ENCODE data around the gene RAB29.
"Not testable (repeated sequence)": the region's sequence is repeated elsewhere in the genome, so short reads cannot be mapped to it uniquely, and the experiment has no call there.

Gene RAB29, protein sequence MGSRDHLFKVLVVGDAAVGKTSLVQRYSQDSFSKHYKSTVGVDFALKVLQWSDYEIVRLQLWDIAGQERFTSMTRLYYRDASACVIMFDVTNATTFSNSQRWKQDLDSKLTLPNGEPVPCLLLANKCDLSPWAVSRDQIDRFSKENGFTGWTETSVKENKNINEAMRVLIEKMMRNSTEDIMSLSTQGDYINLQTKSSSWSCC

DNA sequence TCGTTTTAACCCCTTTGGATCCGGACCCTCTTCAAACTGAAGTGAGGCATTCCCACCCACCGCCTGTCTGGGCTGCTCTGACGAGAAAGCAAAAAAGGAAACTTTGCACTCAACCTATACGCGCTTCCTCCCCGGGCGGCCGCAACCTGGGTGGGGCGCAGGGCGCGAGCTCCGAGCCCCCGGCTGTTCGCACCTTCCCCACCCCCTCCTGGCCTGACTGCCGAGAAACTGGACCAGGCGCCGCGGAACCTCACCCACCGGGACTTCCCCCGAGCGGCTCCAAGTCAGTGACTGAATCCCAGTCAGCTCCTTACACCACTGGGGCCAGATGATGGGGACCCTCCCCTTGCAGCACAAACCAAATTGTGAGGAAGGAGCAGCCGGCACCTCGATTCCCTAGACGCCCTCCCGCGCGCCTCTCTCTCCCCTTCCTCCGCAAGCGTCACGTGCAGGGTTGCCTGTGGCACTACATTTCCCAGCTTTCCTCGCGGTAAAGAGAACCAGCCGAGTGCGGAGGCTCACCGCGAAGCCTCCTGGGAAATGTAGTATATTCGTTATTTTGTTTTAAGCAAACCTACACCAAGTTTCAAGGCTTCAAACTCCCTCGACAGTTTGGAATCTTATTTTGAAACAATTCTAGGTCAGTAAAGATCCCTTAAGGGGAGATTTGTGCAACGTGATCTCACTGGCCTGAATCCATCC is at the start of gene RAB29:
RAB29 (minus strand) TSS at position 468 of the 702 bp plus-strand sequence. CDS start 526 bp downstream, outside the sequence.
- peak; percentile 34 for FAIRE-seq

DNA sequence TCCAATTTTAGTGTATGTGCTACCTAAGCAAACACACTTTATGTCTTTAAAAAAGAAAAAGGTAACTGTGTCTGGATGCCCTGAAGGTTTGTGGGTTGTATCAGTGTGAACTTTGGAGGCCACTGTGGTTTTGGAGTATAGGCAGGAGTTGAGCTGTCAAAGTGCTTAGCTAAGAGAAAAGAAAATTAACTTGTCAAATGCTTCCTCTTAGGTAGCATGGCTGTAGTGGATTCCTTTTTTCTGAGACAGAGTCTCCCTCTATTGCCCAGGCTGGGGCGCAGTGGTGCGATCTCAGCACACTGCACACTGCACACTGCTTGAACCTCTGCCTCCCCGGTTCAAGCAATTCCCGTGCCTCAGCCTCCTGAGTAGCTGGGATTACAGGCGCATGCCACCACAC is 48.9 kb upstream of the RAB29 start:
- FAIRE-seq = no peak

GRCh38 chr1:205823260-205823659 is 48.0 kb upstream of the RAB29 start:
- FAIRE-seq = not testable (repeated sequence)

GRCh38 chr1:205822397-205822796 is 47.1 kb upstream of the RAB29 start:
- no peak for FAIRE-seq

DNA sequence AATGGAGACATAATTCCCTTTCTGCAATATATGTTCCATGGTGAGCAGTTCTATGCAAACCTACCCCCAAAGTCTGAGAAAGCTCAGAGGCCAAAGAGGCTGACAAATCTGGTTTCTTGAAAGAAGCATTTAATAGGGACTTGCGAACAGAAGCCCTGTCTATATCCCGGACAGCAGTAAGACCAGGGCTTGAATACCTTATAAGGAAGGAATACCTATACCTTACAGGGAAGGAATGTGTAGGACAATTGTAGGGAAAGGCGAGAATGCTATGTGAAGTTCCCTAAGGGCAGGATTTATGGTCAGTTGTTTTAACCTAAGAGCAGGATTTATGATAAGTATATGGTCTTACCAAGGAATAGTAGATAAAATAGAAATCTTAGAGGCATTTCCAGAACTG is 42.7 kb upstream of the RAB29 start:
- FAIRE-seq = no peak

DNA sequence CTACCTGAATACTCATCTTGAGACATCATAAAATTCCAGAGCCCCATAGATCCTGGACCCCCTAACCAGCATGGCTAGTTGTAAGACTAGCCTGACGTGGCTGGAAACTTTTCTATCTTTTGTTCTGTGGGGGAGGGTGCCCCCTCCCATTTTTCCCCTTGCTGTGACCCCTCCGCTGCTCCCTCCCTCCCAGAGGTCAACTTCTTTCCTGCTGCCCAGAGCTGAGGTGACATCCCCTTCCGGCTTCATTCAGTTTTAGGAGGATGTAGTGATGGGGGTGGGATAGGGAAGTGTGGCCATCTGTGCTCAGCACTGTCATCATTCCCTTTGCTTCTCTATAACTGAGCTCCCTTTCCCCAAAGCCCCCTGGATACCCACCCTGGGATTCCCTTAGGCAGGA is 42.1 kb upstream of the RAB29 start:
- no peak for FAIRE-seq

- FAIRE-seq = no peak
These were observed 38.4 kb upstream of the RAB29 start for GRCh38 chr1:205813755-205814058.

DNA sequence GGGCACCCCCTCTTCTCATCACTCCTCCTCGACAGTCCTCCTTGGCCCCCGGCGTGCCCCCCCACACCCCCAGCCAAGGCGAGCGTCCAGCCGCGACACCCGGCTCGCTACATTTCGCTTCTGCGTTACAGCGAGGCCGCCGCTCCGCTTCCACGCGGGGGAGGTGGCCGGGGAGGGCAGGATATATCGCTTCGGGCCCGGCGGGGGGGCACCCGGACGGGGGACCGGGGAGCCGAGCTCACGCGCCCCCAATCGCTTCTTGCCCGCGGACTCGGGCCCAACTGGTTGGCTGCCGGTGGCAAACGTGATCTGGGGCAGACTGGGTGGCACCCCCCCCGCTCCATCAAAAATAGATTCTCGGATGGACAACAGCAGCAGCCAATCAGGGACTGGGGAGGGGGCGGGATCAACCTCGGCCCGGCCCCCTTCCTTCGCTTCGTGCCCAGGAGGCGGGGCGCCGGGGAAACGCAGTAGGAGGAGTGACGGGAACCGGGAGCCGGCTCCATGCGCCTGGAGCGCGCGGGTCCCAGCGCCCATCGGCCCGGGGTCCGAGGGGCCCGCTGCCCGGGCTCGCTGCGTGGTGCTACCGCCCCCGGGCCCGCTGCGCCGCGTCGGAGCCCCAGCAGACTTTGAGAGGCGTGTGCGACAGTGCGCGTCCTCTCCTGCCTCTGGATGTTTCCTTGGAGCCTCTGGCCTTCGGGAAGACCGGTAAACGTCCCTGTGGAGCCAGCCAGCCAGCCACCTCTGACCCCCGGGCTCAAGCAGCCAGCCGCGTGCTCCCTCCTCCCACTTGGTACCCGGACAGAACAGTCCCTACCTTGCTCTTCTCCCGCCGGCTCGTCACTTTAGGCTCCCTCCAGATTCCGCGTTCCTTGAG is 37.8 kb upstream of the RAB29 start, which contains the start of gene SLC41A1:
SLC41A1 (minus strand) TSS at position 321 of the 877 bp plus-strand sequence. CDS start 2,757 bp downstream, outside the sequence.
- FAIRE-seq = no peak

DNA sequence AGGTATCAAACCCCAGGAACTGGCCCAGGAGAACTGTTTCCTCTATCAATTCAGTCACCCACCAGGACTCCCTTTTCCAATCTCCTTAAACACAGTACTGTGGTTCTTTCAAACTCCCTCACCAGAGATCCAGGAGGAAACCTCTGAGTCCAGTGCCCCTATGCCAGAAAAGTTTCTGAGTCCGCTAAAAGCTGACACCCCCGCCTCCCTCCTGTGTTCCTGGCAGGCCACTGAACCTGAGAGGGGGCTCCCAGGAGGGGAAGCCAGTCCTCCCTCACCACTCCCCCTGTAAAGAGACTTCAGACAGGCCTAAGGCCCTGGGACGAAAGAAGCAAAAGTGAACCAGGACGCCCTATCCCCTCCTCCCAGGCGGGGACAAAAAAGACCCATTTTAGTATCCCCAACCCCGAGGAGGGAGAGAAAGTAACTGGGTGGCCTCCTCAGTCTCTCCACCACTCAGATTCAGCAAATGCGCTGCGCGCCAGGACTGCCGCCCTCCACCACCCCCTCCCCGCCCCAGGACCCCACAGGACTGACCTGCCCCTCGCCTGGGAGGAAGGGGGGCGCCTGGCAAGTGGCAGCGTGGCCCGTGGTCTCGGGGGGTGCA is 37.1 kb upstream of the RAB29 start:
- no peak for FAIRE-seq

DNA sequence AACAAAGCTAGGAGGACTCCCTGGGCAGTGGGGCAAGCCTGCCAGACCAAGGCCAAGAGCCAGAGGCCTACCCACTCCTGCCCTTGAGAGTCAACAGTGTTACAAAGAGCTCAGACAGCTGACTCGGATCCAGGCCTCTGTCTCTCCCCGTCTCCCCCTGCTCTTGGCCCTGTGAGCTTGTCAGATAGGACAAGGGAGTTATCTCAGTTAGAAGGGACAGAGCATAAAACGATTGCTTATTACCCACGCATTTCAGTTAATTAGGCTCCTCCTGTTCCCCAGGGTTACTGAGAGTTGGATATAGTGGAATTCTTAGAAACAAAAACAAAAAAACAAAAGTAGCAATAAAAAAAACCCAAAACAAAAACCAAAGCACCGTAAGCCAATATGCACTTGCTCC is 36.4 kb upstream of the RAB29 start:
- no peak for FAIRE-seq

GRCh38 chr1:205810448-205811157 is 35.3 kb upstream of the RAB29 start:
- FAIRE-seq = no peak

GRCh38 chr1:205809942-205810345 is 34.7 kb upstream of the RAB29 start:
- no peak for FAIRE-seq

- FAIRE-seq = no peak
These were observed 34.2 kb upstream of the RAB29 start for GRCh38 chr1:205809469-205809868.

GRCh38 chr1:205805082-205805711 is 29.9 kb upstream of the RAB29 start:
- no peak for FAIRE-seq

DNA sequence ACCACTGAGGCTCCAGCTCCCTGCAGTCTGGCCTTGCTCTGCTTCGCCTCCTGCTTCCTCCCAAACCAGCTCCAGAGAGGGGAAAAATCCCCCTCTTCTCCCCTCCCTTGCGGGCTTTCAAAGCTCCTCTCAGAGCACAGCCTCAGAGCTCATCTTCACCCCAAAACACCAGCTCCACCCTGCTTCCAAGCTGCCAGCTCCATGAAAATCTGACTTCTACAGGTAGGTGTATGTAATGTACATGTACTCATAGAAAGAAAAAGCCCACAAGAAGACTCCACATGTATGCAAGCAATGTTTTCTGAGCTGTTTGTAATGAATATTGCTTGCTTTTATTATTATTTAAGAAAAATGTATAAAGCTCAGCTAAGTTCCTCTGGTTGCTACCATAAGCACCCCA is 29.3 kb upstream of the RAB29 start:
- no peak for FAIRE-seq

- FAIRE-seq = no peak
These were observed 28.7 kb upstream of the RAB29 start for GRCh38 chr1:205803986-205804385.

- FAIRE-seq = no peak
These were observed 26.8 kb upstream of the RAB29 start for GRCh38 chr1:205802060-205802459.

GRCh38 chr1:205800981-205801703 is 25.9 kb upstream of the RAB29 start:
- no peak for FAIRE-seq

DNA sequence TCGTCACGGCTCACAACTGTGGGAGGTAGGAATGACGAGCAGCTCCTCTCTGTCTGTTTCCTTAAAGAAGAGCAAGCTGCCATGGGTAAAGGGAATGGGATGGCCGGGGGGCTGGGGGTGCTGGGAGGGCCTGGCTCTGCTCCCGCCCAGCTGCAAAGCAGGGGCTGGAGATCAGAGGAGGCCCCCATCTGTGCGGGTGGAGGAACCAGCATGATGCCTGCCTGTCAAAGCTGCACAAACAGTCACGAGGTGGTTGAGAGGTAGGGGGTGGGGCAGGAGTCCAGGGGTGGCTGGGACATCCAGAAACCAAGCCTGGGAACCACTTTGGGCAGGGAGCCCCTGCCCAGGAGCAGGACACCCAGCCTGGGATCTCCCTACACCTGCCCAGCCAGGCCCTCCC is 25.1 kb upstream of the RAB29 start:
- FAIRE-seq = no peak

- FAIRE-seq = no peak
These were observed 23.3 kb upstream of the RAB29 start for GRCh38 chr1:205798577-205798976.

- no peak for FAIRE-seq
These were observed 21.9 kb upstream of the RAB29 start for GRCh38 chr1:205797168-205797567.
